GM21360 (cell line): ENCODE results near the gene ELF3.
"Not testable (repeated sequence)": the region's sequence is repeated elsewhere in the genome, so short reads cannot be mapped to it uniquely, and the experiment has no call there.

Experiments
- ATAC-seq: cut with Tn5 transposase; IDR thresholded peaks from one replicate; pipeline ENCODE4 v1.9.1; 2021; ENCODE audit warnings: mild to moderate bottlenecking, moderate library complexity; ENCODE audit not compliant: unreplicated experiment

ELF3 gene

GRCh38 chr1:202064889-202065312 is 54.5 kb downstream of the ELF3 start:
- ATAC-seq = not testable (repeated sequence)
